GM12873 (cell line): ENCODE results near the gene BPHL.

ENCODE experiments used
- CTCF ChIP-seq: IDR thresholded peaks from 2 replicates; pipeline ENCODE4 v1.5.1; 2012; ENCODE audit warnings: low read depth, mild to moderate bottlenecking, moderate library complexity, low read length, control low read depth; ENCODE audit not compliant: insufficient read depth; ENCODE audit errors: missing control alignments

Gene BPHL

GRCh38 chr6:3094815-3095214 is 23.7 kb upstream of the BPHL start:
- TF ChIP-seq CTCF: no peak

- no peak for TF ChIP-seq CTCF
Measured at GRCh38 chr6:3102875-3103274, 15.6 kb upstream of the BPHL start.

- TF ChIP-seq CTCF: no peak
Measured at GRCh38 chr6:3108746-3109414, 9.6 kb upstream of the BPHL start.

DNA sequence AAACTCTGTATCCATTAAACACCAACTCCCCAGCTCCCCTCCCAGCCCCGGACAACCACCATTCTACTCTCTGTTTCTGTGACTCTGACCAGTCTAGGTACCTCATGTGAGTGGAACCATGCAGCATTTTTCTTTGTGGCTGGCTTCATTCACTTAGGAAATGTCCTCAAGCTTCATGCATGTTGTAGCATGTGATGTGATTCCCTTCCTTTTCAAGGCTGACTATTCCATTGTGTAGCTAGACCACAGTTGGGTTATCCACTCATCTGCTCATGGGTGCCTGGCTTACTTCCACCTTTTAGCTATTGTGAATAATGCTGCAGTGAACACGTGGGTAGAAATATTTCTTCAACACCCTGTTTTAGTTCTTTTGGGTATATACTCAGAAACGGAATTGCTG is 8.8 kb upstream of the BPHL start:
- no peak for TF ChIP-seq CTCF

GRCh38 chr6:3114377-3114776 is 4.1 kb upstream of the BPHL start:
- TF ChIP-seq CTCF: no peak

- no peak for TF ChIP-seq CTCF
Measured at GRCh38 chr6:3117912-3118352, 579 bp upstream of the BPHL start.

- TF ChIP-seq CTCF: no peak
Measured at GRCh38 chr6:3119040-3119723, 671 bp downstream of the BPHL start.
